Omental fat pad (tissue), 4 donors: ENCODE results near the gene SACS. TPM values are rescaled to one million over a fixed set of nuclear protein-coding genes. Genes with fewer than 3 reads are reported as not detected.

Experiments used
- ATAC-seq: fragments of 150-250 bp; one replicate; pipeline ENCODE4 v1.9.1; 2016; ENCODE audit warnings: mild to moderate bottlenecking, moderate library complexity; ENCODE audit not compliant: low FRiP score
- DNase-seq: peaks from one replicate; pipeline ENCODE4 v3.0.0-alpha.2; 2019; ENCODE audit warnings: low spot score
- CTCF ChIP-seq, 3 donors: fragments of 450-650 bp; IDR thresholded peaks; one replicate each; pipeline ENCODE4 v1.5.1; 2016 to 2017; ENCODE audit warnings: antibody characterized with exemption in 3 of 3, mild to moderate bottlenecking in 3 of 3, moderate library complexity in 2 of 3
- total RNA-seq, 4 donors: library from RNA; depleted of rRNA; stranded (reverse); fragments of >200 nt; gene quantifications; one replicate each; pipeline ENCODE4 v1.1.0, GENCODE V29; 2016

Gene SACS
- total RNA-seq, 4 donors from 2014 or later, result 12.6 to 48.4 (median 15.0) TPM

DNA sequence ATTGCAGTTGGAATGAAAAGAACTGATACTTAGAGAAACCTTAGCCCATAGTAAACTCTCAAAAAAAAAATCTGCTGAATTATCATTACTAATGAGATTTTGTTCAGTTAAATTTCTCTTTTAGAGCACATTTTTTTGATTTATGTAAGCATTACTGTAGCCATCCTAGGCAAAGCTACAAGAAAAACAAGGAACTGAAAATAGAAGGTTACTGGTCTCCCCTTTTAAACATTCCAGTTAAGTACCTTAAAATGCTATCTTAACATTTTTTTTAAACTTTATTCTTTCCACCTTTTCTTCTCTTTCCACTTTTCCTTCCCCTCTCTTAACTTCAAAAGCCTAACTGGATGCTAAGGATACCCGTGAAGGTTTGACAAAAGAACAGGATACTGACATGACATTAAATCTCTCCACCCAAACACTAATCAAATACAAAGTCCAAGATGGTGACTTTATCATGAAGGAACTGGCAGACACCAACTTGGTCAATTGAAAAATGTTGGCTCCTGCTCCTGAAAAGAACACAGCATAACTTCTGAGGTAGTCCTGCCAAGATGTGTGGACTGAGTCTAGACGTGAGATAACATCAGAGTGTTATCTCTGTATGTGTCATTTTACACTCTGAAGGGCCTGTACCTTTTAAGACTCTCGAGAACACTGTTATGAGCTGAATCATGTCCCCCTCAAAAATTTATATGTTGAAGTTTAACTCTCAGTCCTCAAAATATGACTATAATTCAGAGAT is 29.5 kb upstream of the SACS start:
- no peak for TF ChIP-seq CTCF (IDR thresholded peaks at IDR 0.05)
- DNase-seq, result no peak
- ATAC-seq, result no peak

DNA sequence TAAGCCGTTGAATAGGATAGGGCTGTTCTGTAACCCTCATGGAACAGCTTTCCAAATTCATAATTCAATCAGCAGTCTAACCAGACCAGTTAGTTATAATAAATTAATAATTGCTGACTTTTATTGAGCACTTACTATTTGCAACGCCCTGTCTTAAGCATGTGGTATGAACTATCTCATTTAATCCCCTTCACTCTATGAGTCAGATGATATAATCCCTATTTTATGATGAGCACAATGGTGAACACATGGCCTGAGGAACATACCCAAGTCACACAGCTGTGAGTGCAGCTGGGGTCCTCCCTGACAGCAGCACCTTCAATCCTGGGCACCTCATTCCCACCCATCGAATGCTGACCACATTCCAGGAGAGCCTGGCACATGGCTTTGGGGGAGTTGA is 28.0 kb upstream of the SACS start:
- TF ChIP-seq CTCF (IDR thresholded peaks at IDR 0.05), result no peak
- ATAC-seq, result no peak
- DNase-seq, result no peak

DNA sequence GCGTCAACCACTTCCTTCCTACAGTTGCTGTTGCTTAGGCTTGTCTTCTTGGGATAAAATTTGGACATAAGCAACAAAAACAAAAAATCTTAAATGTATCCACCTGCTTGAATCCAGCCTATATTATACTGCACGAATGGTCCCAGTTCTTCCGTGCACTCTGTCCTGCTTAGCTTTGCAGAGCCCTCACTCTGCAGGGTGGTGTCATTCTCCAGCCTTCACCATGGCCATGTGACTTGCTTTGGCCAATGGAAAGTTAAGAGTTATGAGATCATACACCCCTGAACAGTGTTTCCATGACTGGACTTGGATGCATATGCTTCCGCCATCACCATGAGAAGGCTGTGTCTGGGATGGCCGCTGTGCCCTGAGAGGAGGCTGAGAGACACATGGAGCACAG is 27.4 kb upstream of the SACS start:
- DNase-seq (no peak), ATAC-seq (no peak)
- TF ChIP-seq CTCF (IDR thresholded peaks at IDR 0.05), result no peak

DNA sequence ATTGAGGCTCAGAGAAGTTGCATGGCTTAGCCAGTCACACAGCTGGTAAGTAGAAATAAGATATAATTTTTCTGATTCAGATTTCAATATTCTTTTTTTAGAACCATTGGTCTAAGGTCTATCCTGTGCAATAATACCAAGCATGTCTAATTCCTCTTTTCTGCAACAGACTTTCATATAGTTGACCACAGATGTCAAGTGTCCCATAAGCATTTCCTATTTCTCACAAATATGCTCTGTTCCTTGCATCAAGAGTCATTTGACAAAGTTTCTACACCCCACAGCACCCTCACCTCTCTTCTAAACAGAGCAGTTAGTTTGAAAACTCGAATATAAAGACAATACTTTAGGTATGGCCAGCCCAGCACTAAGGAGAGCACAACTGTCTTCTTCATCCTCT is 26.8 kb upstream of the SACS start:
- ATAC-seq (no peak), DNase-seq (no peak)
- TF ChIP-seq CTCF (IDR thresholded peaks at IDR 0.05), result no peak

DNA sequence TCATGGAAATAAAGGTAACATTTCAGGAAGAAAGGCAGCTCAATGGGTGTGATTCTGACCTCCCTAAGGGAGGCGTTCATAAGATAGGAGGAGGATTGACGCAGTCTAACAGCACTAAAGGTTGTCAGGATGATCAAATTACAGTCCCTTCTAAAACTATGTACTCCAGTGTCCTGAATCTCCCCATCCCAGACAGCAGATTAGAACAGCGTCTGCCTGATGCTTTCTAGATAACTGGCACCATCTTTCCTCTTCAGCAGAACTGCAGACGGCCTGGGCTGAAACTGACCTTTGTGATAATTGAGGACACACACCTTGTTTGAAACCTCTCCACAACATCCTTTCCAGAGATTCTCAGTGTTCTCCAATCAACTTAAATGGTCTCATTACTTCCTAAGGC is 25.5 kb upstream of the SACS start:
- no peak for DNase-seq
- no peak for ATAC-seq
- no peak for TF ChIP-seq CTCF (IDR thresholded peaks at IDR 0.05)

GRCh38 chr13:23456437-23457210 is 23.1 kb upstream of the SACS start:
- DNase-seq, result no peak
- no peak for ATAC-seq
- TF ChIP-seq CTCF (IDR thresholded peaks at IDR 0.05), result no peak
